WTC11 (cell line): Measurements from ENCODE around the gene FAM193A. TPM values are rescaled to one million over a fixed set of nuclear protein-coding genes. Genes with fewer than 3 reads are reported as not detected.
A peak's percentile ranks its signal among the peaks of the same experiment; 100 is the strongest.

Source experiments
- ATAC-seq: fragments of 200-7000 bp; cut with Tn5 transposase; 2 replicates; pipeline ENCODE4 v1.10.0; 2021; ENCODE audit warnings: mild to moderate bottlenecking, moderate library complexity
- CTCF ChIA-PET: fragments of 300-600 bp; sonication (Branson Sonifier 250); formaldehyde crosslinking; loops from one replicate; lab custom pipeline; 2021; ENCODE audit warnings: antibody characterized with exemption; lab: Charles Lee
- POLR2A ChIA-PET: fragments of 350-600 bp; sonication (Branson Sonifier 250); formaldehyde crosslinking; loops from one replicate; lab custom pipeline; 2021; ENCODE audit warnings: antibody characterized with exemption; lab: Charles Lee
- DNase-seq: peaks from one replicate; pipeline ENCODE4 v3.0.0; 2021; ENCODE audit warnings: low spot score
- H3K27ac Mint-ChIP-seq: 2 replicates; pipeline ENCODE4 v1.8.0; 2021; ENCODE audit warnings: mixed read lengths
- H3K27me3 Mint-ChIP-seq: 2 replicates; pipeline ENCODE4 v1.8.0; 2021; ENCODE audit warnings: low read depth, mild to moderate bottlenecking, moderate library complexity, mixed read lengths
- H3K36me3 Mint-ChIP-seq: 2 replicates; pipeline ENCODE4 v1.8.0; 2021; ENCODE audit warnings: mixed read lengths
- H3K4me1 Mint-ChIP-seq: 2 replicates; pipeline ENCODE4 v1.8.0; 2022; ENCODE audit warnings: mixed read lengths
- H3K4me3 Mint-ChIP-seq: 2 replicates; pipeline ENCODE4 v1.8.0; 2021; ENCODE audit warnings: mild to moderate bottlenecking, moderate library complexity, mixed read lengths
- H3K9me3 Mint-ChIP-seq: 2 replicates; pipeline ENCODE4 v1.8.0; 2021; ENCODE audit warnings: mixed read lengths
- ATF2 ChIP-seq: sonication (generic); formaldehyde crosslinking; IDR thresholded peaks from 2 replicates; pipeline ENCODE4 v1.8.1; 2022; ENCODE audit warnings: low read depth, missing genetic modification reagents, borderline replicate concordance
- CTCF ChIP-seq: fragments of 200-600 bp; IDR thresholded peaks from 2 replicates; pipeline ENCODE4 v1.8.0; 2022; ENCODE audit warnings: antibody characterized with exemption
- JAZF1 ChIP-seq: fragments of 250-450 bp; sonication (Bioruptor Pico); IDR thresholded peaks from 2 replicates; pipeline ENCODE4 v1.9.0; 2021; ENCODE audit warnings: moderate library complexity, mild to moderate bottlenecking, inconsistent platforms
- NFE2L1 ChIP-seq: sonication (generic); formaldehyde crosslinking; IDR thresholded peaks from 2 replicates; pipeline ENCODE4 v1.8.1; 2023; ENCODE audit warnings: missing genetic modification reagents
- PRDM15 ChIP-seq: sonication (generic); formaldehyde crosslinking; IDR thresholded peaks from 2 replicates; pipeline ENCODE4 v1.8.0; 2022; ENCODE audit warnings: missing genetic modification reagents
- RELA ChIP-seq: sonication (generic); formaldehyde crosslinking; IDR thresholded peaks from 2 replicates; pipeline ENCODE4 v1.8.1; 2022; ENCODE audit warnings: missing genetic modification reagents, mild to moderate bottlenecking, borderline replicate concordance
- RORB ChIP-seq: fragments of 250-450 bp; sonication (Bioruptor Pico); IDR thresholded peaks from 2 replicates; pipeline ENCODE4 v1.9.0; 2021; ENCODE audit warnings: mild to moderate bottlenecking
- SMAD3 ChIP-seq: sonication (generic); formaldehyde crosslinking; IDR thresholded peaks from 2 replicates; pipeline ENCODE4 v1.8.0; 2022; ENCODE audit warnings: missing genetic modification reagents, mild to moderate bottlenecking, borderline replicate concordance
- ZNF219 ChIP-seq: sonication (generic); formaldehyde crosslinking; IDR thresholded peaks from 2 replicates; pipeline ENCODE4 v1.8.0; 2023; ENCODE audit warnings: missing genetic modification reagents, mild to moderate bottlenecking, borderline replicate concordance
- ZNF232 ChIP-seq: sonication (generic); formaldehyde crosslinking; IDR thresholded peaks from 2 replicates; pipeline ENCODE4 v1.8.0; 2022; ENCODE audit warnings: mild to moderate bottlenecking, missing genetic modification reagents
- ZNF317 ChIP-seq: sonication (generic); formaldehyde crosslinking; IDR thresholded peaks from 2 replicates; pipeline ENCODE4 v1.8.1; 2023; ENCODE audit warnings: low read depth, mild to moderate bottlenecking, moderate library complexity, missing genetic modification reagents, borderline replicate concordance
- ZNF396 ChIP-seq: fragments of 250-450 bp; sonication (Bioruptor Pico); IDR thresholded peaks from 2 replicates; pipeline ENCODE4 v1.8.0; 2021; ENCODE audit warnings: mild to moderate bottlenecking, moderate library complexity, borderline replicate concordance
- total RNA-seq: library from RNA; stranded (reverse); gene quantifications from 3 replicates; pipeline ENCODE4 v1.2.3, GENCODE V29; 2021
- TF ChIP-seq, protein P1 (sequence below): fragments of 250-450 bp; sonication (Bioruptor Pico); IDR thresholded peaks from 2 replicates; pipeline ENCODE4 v1.9.0; 2021; ENCODE audit warnings: mild to moderate bottlenecking
- TF ChIP-seq, protein P2 (sequence below): sonication (generic); formaldehyde crosslinking; IDR thresholded peaks from 2 replicates; pipeline ENCODE4 v1.8.1; 2022; ENCODE audit warnings: low read depth, mild to moderate bottlenecking, moderate library complexity, missing genetic modification reagents, borderline replicate concordance
- TF ChIP-seq, protein P3 (sequence below): sonication (generic); formaldehyde crosslinking; IDR thresholded peaks from 2 replicates; pipeline ENCODE4 v1.8.1; 2023; ENCODE audit warnings: mild to moderate bottlenecking, missing genetic modification reagents, borderline replicate concordance

The FAM193A gene
- total RNA-seq, 1 experiment from 2014 or later, result 28.1 TPM

DNA sequence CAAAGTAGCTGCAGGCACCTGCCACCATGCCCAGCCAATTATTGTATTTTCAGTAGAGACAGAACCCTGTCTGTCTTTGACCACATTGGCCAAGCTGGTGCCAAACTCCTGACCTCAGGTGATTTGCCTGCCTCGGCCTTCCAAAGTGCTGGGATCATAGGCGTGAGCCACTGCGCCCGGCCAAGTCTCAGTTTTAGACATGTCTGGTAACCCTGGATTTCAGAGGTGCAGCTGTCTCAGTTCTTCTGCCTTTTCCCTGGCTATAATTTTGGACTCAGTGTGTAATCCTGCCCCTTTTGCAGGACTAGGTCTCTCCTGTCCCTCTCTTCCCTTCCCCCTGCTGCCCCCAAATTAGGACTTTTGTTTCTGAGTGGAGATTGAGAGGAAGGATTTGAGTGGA, 46.6 kb downstream of the FAM193A start:
- no peak overlapping the region for H3K4me3 Mint-ChIP-seq
- peaks cover 13% of the 10 kb centered on the region for H3K36me3 Mint-ChIP-seq
- H3K4me1 Mint-ChIP-seq, result peaks cover 39% of the 10 kb centered on the region
- ChIA-PET CTCF (no interaction called here), POLR2A (interaction anchor here (0.6 kb wide), 1 partner anchor 11 kb away, joined by 3 read pairs; no protein-coding TSS in a partner anchor)
- TF ChIP-seq PRDM15, result no peak
- TF ChIP-seq ZNF232 (CRISPR knock-in tag), result no peak
- TF ChIP-seq NFE2L1 (CRISPR knock-in tag), result no peak
- TF ChIP-seq SMAD3 (CRISPR knock-in tag), result no peak
- no peak for TF ChIP-seq CTCF
- no peak for TF ChIP-seq ZNF317 (CRISPR knock-in tag)
- TF ChIP-seq ZNF396 (CRISPR knock-in tag), result no peak
- TF ChIP-seq, protein P1, sequence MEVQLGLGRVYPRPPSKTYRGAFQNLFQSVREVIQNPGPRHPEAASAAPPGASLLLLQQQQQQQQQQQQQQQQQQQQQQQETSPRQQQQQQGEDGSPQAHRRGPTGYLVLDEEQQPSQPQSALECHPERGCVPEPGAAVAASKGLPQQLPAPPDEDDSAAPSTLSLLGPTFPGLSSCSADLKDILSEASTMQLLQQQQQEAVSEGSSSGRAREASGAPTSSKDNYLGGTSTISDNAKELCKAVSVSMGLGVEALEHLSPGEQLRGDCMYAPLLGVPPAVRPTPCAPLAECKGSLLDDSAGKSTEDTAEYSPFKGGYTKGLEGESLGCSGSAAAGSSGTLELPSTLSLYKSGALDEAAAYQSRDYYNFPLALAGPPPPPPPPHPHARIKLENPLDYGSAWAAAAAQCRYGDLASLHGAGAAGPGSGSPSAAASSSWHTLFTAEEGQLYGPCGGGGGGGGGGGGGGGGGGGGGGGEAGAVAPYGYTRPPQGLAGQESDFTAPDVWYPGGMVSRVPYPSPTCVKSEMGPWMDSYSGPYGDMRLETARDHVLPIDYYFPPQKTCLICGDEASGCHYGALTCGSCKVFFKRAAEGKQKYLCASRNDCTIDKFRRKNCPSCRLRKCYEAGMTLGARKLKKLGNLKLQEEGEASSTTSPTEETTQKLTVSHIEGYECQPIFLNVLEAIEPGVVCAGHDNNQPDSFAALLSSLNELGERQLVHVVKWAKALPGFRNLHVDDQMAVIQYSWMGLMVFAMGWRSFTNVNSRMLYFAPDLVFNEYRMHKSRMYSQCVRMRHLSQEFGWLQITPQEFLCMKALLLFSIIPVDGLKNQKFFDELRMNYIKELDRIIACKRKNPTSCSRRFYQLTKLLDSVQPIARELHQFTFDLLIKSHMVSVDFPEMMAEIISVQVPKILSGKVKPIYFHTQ, result no peak
- TF ChIP-seq ATF2 (CRISPR knock-in tag), result no peak
- no peak for TF ChIP-seq RORB (CRISPR knock-in tag)
- TF ChIP-seq, protein P2, sequence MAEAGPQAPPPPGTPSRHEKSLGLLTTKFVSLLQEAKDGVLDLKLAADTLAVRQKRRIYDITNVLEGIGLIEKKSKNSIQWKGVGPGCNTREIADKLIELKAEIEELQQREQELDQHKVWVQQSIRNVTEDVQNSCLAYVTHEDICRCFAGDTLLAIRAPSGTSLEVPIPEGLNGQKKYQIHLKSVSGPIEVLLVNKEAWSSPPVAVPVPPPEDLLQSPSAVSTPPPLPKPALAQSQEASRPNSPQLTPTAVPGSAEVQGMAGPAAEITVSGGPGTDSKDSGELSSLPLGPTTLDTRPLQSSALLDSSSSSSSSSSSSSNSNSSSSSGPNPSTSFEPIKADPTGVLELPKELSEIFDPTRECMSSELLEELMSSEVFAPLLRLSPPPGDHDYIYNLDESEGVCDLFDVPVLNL (CRISPR knock-in tag), result no peak
- peak overlapping the region; percentile 13 for H3K27ac Mint-ChIP-seq
- H3K9me3 Mint-ChIP-seq, result peaks cover 14% of the 10 kb centered on the region
- ATAC-seq (no peak), DNase-seq (no peak)
- no peaks in the 10 kb centered on the region for H3K27me3 Mint-ChIP-seq

DNA sequence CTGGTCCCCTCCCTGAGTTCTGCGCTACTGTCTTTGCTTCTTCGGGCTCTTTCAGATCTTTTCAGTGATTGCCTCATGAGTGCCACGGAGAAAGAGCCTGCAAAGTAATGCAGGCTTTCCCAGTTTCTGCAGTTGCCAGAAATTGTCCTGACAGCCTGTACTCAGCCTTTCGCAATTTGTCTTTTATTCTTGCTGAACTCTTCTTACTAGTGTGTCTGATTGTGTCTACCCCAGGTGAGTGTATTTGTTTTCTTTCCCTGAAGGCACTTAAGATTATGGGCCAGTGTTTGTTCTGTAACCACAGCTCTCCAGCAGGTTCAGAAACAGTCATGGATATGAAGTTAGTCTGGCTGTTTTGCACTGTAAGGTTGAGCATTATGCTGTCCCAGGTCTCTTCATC, 47.1 kb downstream of the FAM193A start:
- no peak overlapping the region for H3K4me3 Mint-ChIP-seq
- ChIA-PET POLR2A (interaction anchor here (0.6 kb wide), 1 partner anchor 12 kb away, joined by 3 read pairs; no protein-coding TSS in a partner anchor), CTCF (no interaction called here)
- TF ChIP-seq ZNF219 (CRISPR knock-in tag) (no peak), RELA (CRISPR knock-in tag) (no peak), JAZF1 (no peak)
- TF ChIP-seq, protein P3, sequence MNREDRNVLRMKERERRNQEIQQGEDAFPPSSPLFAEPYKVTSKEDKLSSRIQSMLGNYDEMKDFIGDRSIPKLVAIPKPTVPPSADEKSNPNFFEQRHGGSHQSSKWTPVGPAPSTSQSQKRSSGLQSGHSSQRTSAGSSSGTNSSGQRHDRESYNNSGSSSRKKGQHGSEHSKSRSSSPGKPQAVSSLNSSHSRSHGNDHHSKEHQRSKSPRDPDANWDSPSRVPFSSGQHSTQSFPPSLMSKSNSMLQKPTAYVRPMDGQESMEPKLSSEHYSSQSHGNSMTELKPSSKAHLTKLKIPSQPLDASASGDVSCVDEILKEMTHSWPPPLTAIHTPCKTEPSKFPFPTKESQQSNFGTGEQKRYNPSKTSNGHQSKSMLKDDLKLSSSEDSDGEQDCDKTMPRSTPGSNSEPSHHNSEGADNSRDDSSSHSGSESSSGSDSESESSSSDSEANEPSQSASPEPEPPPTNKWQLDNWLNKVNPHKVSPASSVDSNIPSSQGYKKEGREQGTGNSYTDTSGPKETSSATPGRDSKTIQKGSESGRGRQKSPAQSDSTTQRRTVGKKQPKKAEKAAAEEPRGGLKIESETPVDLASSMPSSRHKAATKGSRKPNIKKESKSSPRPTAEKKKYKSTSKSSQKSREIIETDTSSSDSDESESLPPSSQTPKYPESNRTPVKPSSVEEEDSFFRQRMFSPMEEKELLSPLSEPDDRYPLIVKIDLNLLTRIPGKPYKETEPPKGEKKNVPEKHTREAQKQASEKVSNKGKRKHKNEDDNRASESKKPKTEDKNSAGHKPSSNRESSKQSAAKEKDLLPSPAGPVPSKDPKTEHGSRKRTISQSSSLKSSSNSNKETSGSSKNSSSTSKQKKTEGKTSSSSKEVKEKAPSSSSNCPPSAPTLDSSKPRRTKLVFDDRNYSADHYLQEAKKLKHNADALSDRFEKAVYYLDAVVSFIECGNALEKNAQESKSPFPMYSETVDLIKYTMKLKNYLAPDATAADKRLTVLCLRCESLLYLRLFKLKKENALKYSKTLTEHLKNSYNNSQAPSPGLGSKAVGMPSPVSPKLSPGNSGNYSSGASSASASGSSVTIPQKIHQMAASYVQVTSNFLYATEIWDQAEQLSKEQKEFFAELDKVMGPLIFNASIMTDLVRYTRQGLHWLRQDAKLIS, result no peak
- peaks cover 13% of the 10 kb centered on the region for H3K36me3 Mint-ChIP-seq
- peaks cover 14% of the 10 kb centered on the region for H3K9me3 Mint-ChIP-seq
- no peaks in the 10 kb centered on the region for H3K27me3 Mint-ChIP-seq
- peaks cover 43% of the 10 kb centered on the region for H3K4me1 Mint-ChIP-seq
- no peak for ATAC-seq
- no peak for DNase-seq
- H3K27ac Mint-ChIP-seq, result peak overlapping the region; percentile 13
